Neuronal stem cell (in vitro differentiated cells): ENCODE data around the gene GPX7.

Source experiments
- DNase-seq: peaks from one replicate; pipeline ENCODE4 v3.0.0-alpha.2; 2013; ENCODE audit warnings: low spot score
- H2AFZ ChIP-seq: one replicate; pipeline ENCODE4 v1.6.1; 2013; ENCODE audit warnings: mild to moderate bottlenecking, low read length, inconsistent platforms
- H2AK5ac ChIP-seq: 2 replicates; pipeline ENCODE4 v1.6.1; 2013; ENCODE audit warnings: low read depth, mild to moderate bottlenecking, inconsistent platforms, low read length, moderate library complexity, mixed read lengths
- H2BK120ac ChIP-seq: 2 replicates; pipeline ENCODE4 v1.6.1; 2013; ENCODE audit warnings: low read depth, mild to moderate bottlenecking, inconsistent platforms, low read length, moderate library complexity, mixed read lengths
- H2BK12ac ChIP-seq: one replicate; pipeline ENCODE4 v1.6.1; 2013; ENCODE audit warnings: low read length, inconsistent platforms
- H2BK15ac ChIP-seq: 2 replicates; pipeline ENCODE4 v1.6.1; 2013; ENCODE audit warnings: mild to moderate bottlenecking, low read length, inconsistent platforms, mixed read lengths
- H2BK5ac ChIP-seq: one replicate; pipeline ENCODE4 v1.6.1; 2013; ENCODE audit warnings: inconsistent platforms, mild to moderate bottlenecking, low read length, moderate library complexity
- H3K14ac ChIP-seq: one replicate; pipeline ENCODE4 v1.6.1; 2013; ENCODE audit warnings: low read length, inconsistent platforms
- H3K18ac ChIP-seq: 2 replicates; pipeline ENCODE4 v1.6.1; 2013; ENCODE audit warnings: low read length, inconsistent platforms
- H3K23ac ChIP-seq: 2 replicates; pipeline ENCODE4 v1.6.1; 2013; ENCODE audit warnings: low read depth, mild to moderate bottlenecking, mixed read lengths, low read length, inconsistent platforms; ENCODE audit not compliant: poor library complexity
- H3K27ac ChIP-seq: replicated peaks from 3 replicates; pipeline ENCODE4 v1.5.1; 2013; ENCODE audit warnings: low read length, inconsistent platforms
- H3K27me3 ChIP-seq, 3 experiments: 2 replicates each; pipeline ENCODE4 v1.6.1; 2013; ENCODE audit warnings: low read length in 3 of 3, mild to moderate bottlenecking in 2 of 3, inconsistent platforms in 1 of 3, low read depth in 1 of 3, mixed read lengths in 1 of 3, moderate library complexity in 1 of 3; ENCODE audit not compliant: control insufficient read depth in 3 of 3, insufficient read depth in 3 of 3
- H3K36me3 ChIP-seq, 2 donors: replicated peaks in 1 of 2; 2 replicates each; pipeline ENCODE4 v1.6.1; 2013; ENCODE audit warnings: low read length in 2 of 2; ENCODE audit not compliant: control insufficient read depth in 2 of 2, insufficient read depth in 2 of 2
- H3K4ac ChIP-seq: 2 replicates; pipeline ENCODE4 v1.6.1; 2013; ENCODE audit warnings: inconsistent platforms, mild to moderate bottlenecking, low read length, moderate library complexity
- H3K4me1 ChIP-seq, 2 donors: 1 replicate in 1 of 2; 2 replicates in 1 of 2; pipeline ENCODE4 v1.6.1; 2013; ENCODE audit warnings: low read length in 2 of 2, low read depth in 1 of 2; ENCODE audit not compliant: control insufficient read depth in 2 of 2, insufficient read depth in 1 of 2
- H3K4me2 ChIP-seq: one replicate; pipeline ENCODE4 v1.6.1; 2013; ENCODE audit warnings: mild to moderate bottlenecking, low read length, inconsistent platforms; ENCODE audit not compliant: insufficient read depth, poor library complexity, severe bottlenecking
- H3K4me3 ChIP-seq, 2 donors: 2 replicates each; pipeline ENCODE4 v1.5.1; 2013; ENCODE audit warnings: low read length in 2 of 2, mild to moderate bottlenecking in 2 of 2, inconsistent platforms in 1 of 2, moderate library complexity in 1 of 2
- H3K79me1 ChIP-seq: one replicate; pipeline ENCODE4 v1.6.1; 2013; ENCODE audit warnings: low read depth, mild to moderate bottlenecking, inconsistent platforms, low read length, moderate library complexity
- H3K9ac ChIP-seq: one replicate; pipeline ENCODE4 v1.6.1; 2013; ENCODE audit warnings: mild to moderate bottlenecking, low read depth, low read length, inconsistent platforms; ENCODE audit not compliant: poor library complexity
- H3K9me3 ChIP-seq, 2 donors: replicated peaks in 1 of 2; 2 replicates each; pipeline versions ENCODE3 to v1.6.1; 2013; ENCODE audit warnings: low read length in 2 of 2, mild to moderate bottlenecking in 2 of 2, inconsistent platforms in 1 of 2, low read depth in 1 of 2, mixed read lengths in 1 of 2, moderate library complexity in 1 of 2; ENCODE audit not compliant: control insufficient read depth in 2 of 2, insufficient read depth in 1 of 2
- H4K8ac ChIP-seq: one replicate; pipeline ENCODE4 v1.6.1; 2013; ENCODE audit warnings: low read depth, mild to moderate bottlenecking, inconsistent platforms, low read length, moderate library complexity
- H4K91ac ChIP-seq: one replicate; pipeline ENCODE4 v1.6.1; 2013; ENCODE audit warnings: low read length, low read depth, mild to moderate bottlenecking, inconsistent platforms; ENCODE audit not compliant: poor library complexity
- WGBS, 2 donors: extraction: QIAGEN DNeasy Blood & Tissue Kit; methylation state at CpG; one replicate each; pipeline ENCODE4 v1.1.7; 2013; ENCODE audit warnings: missing lambda C conversion rate in 2 of 2, mixed read lengths in 1 of 2; ENCODE audit not compliant: insufficient read length in 2 of 2, insufficient replicate concordance in 1 of 2; ENCODE audit errors: extremely low coverage in 2 of 2; 5-methylcytosine and 5-hydroxymethylcytosine counted together

Gene GPX7

GRCh38 chr1:52571783-52572182 lies 30.4 kb upstream of the GPX7 start:
- WGBS, 2 donors, result no CpG with 5 or more reads among the region's 1 CpG
- Histone ChIP-seq H3K9me3 (no peaks in the 10 kb centered on the region), H2BK120ac (no peak overlapping the region), H3K14ac (no peak overlapping the region), H2AFZ (no peak overlapping the region), H3K4ac (no peak overlapping the region), H3K4me1 (peaks cover 2 to 7% of the 10 kb centered on the region in 2 donors), H2AK5ac (no peak overlapping the region), H3K27me3 (no peaks in the 10 kb centered on the region), H3K36me3 (no peaks in the 10 kb centered on the region), H4K8ac (no peak overlapping the region), H3K27ac (no peak overlapping the region), H4K91ac (no peak overlapping the region), H3K23ac (no peak overlapping the region), H2BK12ac (no peak overlapping the region), H3K4me3 (no peak overlapping the region), H3K4me2 (no peak overlapping the region), H3K79me1 (no peaks in the 10 kb centered on the region), H2BK15ac (no peak overlapping the region), H3K18ac (no peak overlapping the region), H3K9ac (no peak overlapping the region), H2BK5ac (no peak overlapping the region)
- no peak for DNase-seq

DNA sequence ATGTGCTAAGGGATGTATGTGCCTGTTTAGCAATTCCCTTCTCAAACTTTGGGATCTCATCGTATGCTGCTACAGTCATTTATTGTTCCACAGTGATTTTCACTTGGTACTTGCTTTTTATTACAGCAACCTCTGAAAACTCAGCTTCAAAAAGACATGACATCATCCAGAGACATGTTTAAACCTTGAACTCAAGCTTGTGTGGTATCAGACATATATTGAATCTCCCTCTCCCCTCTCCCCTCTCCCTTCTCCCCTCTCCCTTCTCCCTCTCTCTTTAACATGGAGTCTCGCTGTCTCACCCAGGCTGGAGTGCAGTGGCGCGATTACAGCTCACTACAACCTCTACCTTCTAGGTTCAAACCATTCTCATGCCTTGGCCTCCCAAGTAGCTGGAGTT lies 29.8 kb upstream of the GPX7 start:
- Histone ChIP-seq H3K14ac (no peak overlapping the region), H3K9ac (no peak overlapping the region), H3K27me3 (no peaks in the 10 kb centered on the region), H2BK12ac (no peak overlapping the region), H3K4me1 (peaks cover 4 to 9% of the 10 kb centered on the region in 2 donors), H3K36me3 (no peaks in the 10 kb centered on the region), H3K4me2 (no peak overlapping the region), H3K23ac (no peak overlapping the region), H2AFZ (no peak overlapping the region), H2BK15ac (no peak overlapping the region), H3K9me3 (no peaks in the 10 kb centered on the region), H4K91ac (no peak overlapping the region), H3K4me3 (no peak overlapping the region), H3K4ac (no peak overlapping the region), H3K79me1 (no peaks in the 10 kb centered on the region), H3K27ac (no peak overlapping the region), H2BK120ac (no peak overlapping the region), H3K18ac (no peak overlapping the region), H2AK5ac (no peak overlapping the region), H4K8ac (no peak overlapping the region), H2BK5ac (no peak overlapping the region)
- WGBS, 2 donors, result no CpG with 5 or more reads among the region's 4 CpGs
- DNase-seq, result no peak

DNA sequence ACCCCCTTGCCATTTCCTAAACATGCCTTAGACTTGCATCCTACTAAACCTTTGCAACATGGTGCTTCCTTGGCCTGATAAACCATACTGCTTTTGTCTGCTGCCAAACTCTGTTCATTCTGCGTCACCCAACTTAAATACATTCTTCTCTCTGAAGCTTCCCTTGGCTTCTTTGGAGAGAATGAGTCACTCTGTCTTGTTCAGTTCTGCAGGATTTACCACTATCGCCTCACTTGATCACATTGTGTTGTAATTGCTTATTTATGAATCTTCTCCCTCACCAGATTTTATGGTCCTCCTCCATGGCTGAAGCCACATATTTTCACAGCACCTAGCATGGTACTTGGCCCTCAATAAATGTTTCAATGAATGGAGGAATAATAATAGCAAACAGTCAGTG lies 27.6 kb upstream of the GPX7 start:
- no peak overlapping the region for H3K23ac ChIP-seq
- H2BK15ac ChIP-seq, result no peak overlapping the region
- no peak overlapping the region for H2AK5ac ChIP-seq
- no peak overlapping the region for H4K91ac ChIP-seq
- no peak overlapping the region for H3K4me3 ChIP-seq
- H3K9me3 ChIP-seq, result no peaks in the 10 kb centered on the region
- no CpG with 5 or more reads among the region's 2 CpGs for WGBS, 2 donors
- no peak overlapping the region for H2BK120ac ChIP-seq
- H3K14ac ChIP-seq, result no peak overlapping the region
- no peak overlapping the region for H3K18ac ChIP-seq
- no peak overlapping the region for H3K4ac ChIP-seq
- no peak overlapping the region for H2BK12ac ChIP-seq
- no peak for DNase-seq
- H3K4me2 ChIP-seq, result no peak overlapping the region
- no peaks in the 10 kb centered on the region for H3K36me3 ChIP-seq
- no peaks in the 10 kb centered on the region for H3K27me3 ChIP-seq
- H3K79me1 ChIP-seq, result no peaks in the 10 kb centered on the region
- H3K9ac ChIP-seq, result no peak overlapping the region
- no peak overlapping the region for H2AFZ ChIP-seq
- H2BK5ac ChIP-seq, result no peak overlapping the region
- no peak overlapping the region for H4K8ac ChIP-seq
- H3K4me1 ChIP-seq, result peaks cover 2 to 9% of the 10 kb centered on the region in 2 donors
- no peak overlapping the region for H3K27ac ChIP-seq

DNA sequence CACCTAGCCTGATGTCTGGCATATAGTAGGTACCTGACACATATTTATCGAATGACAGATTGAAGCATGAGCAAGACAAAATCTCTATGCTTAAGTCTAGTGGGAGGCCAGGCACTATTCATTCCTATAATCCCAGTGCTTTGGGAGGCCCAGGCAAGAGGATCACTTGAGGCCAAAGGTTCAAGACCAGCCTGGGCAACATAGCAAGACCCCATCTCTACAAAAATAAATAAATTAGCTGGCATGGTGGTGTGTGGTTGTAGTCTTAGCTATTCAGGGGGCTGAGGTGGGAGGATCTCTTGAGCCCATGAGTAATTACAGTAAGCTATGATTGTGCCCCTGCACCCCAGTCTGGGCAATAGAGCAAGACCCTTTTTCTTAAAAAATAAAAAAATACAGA lies 26.1 kb upstream of the GPX7 start:
- H3K9me3 ChIP-seq, result no peaks in the 10 kb centered on the region
- H3K36me3 ChIP-seq, result no peaks in the 10 kb centered on the region
- no CpG with 5 or more reads among the region's 1 CpG for WGBS, 2 donors
- no peak overlapping the region for H2BK15ac ChIP-seq
- H3K27me3 ChIP-seq, result no peaks in the 10 kb centered on the region
- H3K23ac ChIP-seq, result no peak overlapping the region
- H3K4me2 ChIP-seq, result no peak overlapping the region
- no peak overlapping the region for H4K8ac ChIP-seq
- no peak overlapping the region for H4K91ac ChIP-seq
- H2BK5ac ChIP-seq, result no peak overlapping the region
- no peak overlapping the region for H2AK5ac ChIP-seq
- H3K18ac ChIP-seq, result no peak overlapping the region
- no peak overlapping the region for H2BK120ac ChIP-seq
- no peaks in the 10 kb centered on the region for H3K79me1 ChIP-seq
- H2AFZ ChIP-seq, result no peak overlapping the region
- no peak overlapping the region for H3K4me3 ChIP-seq
- H3K4me1 ChIP-seq, result peaks cover 3 to 8% of the 10 kb centered on the region in 2 donors
- H3K9ac ChIP-seq, result no peak overlapping the region
- no peak overlapping the region for H3K27ac ChIP-seq
- no peak for DNase-seq
- H3K14ac ChIP-seq, result no peak overlapping the region
- H2BK12ac ChIP-seq, result no peak overlapping the region
- H3K4ac ChIP-seq, result no peak overlapping the region
